UCSD-AML1 (cell line): Measurements from ENCODE around the gene ZNF792.
"Not testable (repeated sequence)": the region's sequence is repeated elsewhere in the genome, so short reads cannot be mapped to it uniquely, and the experiment has no call there.

Experiments
- DNase-seq: peaks from one replicate; lab custom pipeline; 2025; ENCODE audit not compliant: unreplicated experiment; lab: John Stamatoyannopoulos, UW

ZNF792 gene

GRCh38 chr19:34972163-34972705, 8.2 kb upstream of the ZNF792 start:
- no peak for DNase-seq

- not testable (repeated sequence) for DNase-seq
Observed at GRCh38 chr19:34970185-34970780, 6.3 kb upstream of the ZNF792 start.

- no peak for DNase-seq
Observed at GRCh38 chr19:34969721-34970120, 5.7 kb upstream of the ZNF792 start.

- DNase-seq, result no peak
Observed at GRCh38 chr19:34967551-34967950, 3.5 kb upstream of the ZNF792 start.

GRCh38 chr19:34965505-34965904, 1.5 kb upstream of the ZNF792 start:
- DNase-seq, result not testable (repeated sequence)

- DNase-seq, result no peak
Observed at GRCh38 chr19:34964598-34964997, 569 bp upstream of the ZNF792 start.

- peak; percentile 52 for DNase-seq
Observed at GRCh38 chr19:34962687-34963572, 1.1 kb downstream of the ZNF792 start.

- peak; percentile 66 for DNase-seq
Observed at GRCh38 chr19:34961775-34962686, 2.0 kb downstream of the ZNF792 start.

GRCh38 chr19:34960940-34961679, 2.9 kb downstream of the ZNF792 start:
- no peak for DNase-seq

- no peak for DNase-seq
Observed at GRCh38 chr19:34960103-34960805, 3.8 kb downstream of the ZNF792 start.

- no peak for DNase-seq
Observed at GRCh38 chr19:34959021-34959420, 5.0 kb downstream of the ZNF792 start.

- DNase-seq, result no peak
Observed at GRCh38 chr19:34957830-34958751, 5.9 kb downstream of the ZNF792 start.

GRCh38 chr19:34953092-34953491, 10.9 kb downstream of the ZNF792 start:
- DNase-seq, result no peak

GRCh38 chr19:34943861-34944573, 20.0 kb downstream of the ZNF792 start:
- no peak for DNase-seq

GRCh38 chr19:34938886-34939285, 25.1 kb downstream of the ZNF792 start:
- no peak for DNase-seq

- no peak for DNase-seq
Observed at GRCh38 chr19:34936184-34936583, 27.8 kb downstream of the ZNF792 start.

- DNase-seq, result no peak
Observed at GRCh38 chr19:34932494-34932893, 31.5 kb downstream of the ZNF792 start.
